Measurements from ENCODE around the gene FLYWCH1.

DNA sequence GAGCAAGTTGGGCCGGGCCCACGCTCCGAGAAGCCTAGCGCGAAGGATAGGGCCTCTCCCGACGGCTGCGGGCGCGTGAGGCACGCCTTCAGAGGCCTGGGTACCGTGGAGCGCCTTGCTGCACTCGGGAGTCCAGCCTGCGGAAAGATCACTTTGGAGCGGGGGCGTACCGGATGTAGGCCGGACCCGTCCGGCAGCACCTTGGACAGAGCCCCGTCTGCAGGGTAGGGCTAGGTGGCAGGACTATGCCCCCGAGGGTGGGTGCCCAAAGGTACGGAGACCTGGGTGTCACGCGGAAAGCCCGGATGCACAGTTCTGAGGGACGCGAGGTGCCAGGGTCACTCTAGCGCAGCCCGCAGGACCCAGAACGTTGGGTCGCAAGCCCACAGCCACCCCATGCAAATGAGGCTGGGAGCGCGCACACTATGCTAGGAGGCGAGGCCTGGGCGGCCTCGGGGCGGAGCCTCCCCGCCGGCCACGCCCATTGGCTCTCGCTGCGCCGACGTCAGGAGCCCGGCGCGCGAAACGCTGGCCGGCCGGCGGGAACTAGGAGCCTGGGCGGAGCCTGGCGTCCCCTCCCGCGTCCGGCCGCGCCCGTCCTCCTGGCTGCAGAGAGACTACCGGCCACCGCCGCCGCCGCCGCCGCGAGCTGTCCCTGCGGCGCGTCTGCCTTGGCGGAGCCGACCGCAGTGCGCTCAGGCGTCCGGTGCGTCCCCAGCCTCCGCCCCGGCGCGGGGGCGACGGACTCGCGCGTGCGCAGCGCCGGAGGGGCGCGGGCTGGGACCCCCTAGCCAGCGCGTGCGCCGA, 57.2 kb downstream of the FLYWCH1 start, which contains the start of gene PAQR4:
- TF ChIP-seq, protein P1, sequence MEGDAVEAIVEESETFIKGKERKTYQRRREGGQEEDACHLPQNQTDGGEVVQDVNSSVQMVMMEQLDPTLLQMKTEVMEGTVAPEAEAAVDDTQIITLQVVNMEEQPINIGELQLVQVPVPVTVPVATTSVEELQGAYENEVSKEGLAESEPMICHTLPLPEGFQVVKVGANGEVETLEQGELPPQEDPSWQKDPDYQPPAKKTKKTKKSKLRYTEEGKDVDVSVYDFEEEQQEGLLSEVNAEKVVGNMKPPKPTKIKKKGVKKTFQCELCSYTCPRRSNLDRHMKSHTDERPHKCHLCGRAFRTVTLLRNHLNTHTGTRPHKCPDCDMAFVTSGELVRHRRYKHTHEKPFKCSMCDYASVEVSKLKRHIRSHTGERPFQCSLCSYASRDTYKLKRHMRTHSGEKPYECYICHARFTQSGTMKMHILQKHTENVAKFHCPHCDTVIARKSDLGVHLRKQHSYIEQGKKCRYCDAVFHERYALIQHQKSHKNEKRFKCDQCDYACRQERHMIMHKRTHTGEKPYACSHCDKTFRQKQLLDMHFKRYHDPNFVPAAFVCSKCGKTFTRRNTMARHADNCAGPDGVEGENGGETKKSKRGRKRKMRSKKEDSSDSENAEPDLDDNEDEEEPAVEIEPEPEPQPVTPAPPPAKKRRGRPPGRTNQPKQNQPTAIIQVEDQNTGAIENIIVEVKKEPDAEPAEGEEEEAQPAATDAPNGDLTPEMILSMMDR (IDR thresholded peaks at IDR 0.05) = no peak
- TF ChIP-seq EZH2phosphoT487 (IDR thresholded peaks at IDR 0.05) = no peak
- TF ChIP-seq EZH2 (IDR thresholded peaks at IDR 0.05) = no peak
